HepG2 (cell line): ENCODE results near the gene SLC11A1. TPM values are rescaled to one million over a fixed set of nuclear protein-coding genes. Genes with fewer than 3 reads are reported as not detected.
A peak's percentile ranks its signal among the peaks of the same experiment; 100 is the strongest.

Source experiments
- HCFC1 ChIP-seq: fragments of 150-350 bp; IDR thresholded peaks from 2 replicates; pipeline ENCODE4 v1.6.1; 2014; ENCODE audit warnings: low read depth, low read length
- MEIS1 ChIP-seq: sonication (generic); formaldehyde crosslinking; IDR thresholded peaks from 2 replicates; pipeline ENCODE4 v1.9.0; 2021; ENCODE audit warnings: mild to moderate bottlenecking, missing genetic modification reagents, moderate library complexity, borderline replicate concordance
- MXD4 ChIP-seq: IDR thresholded peaks from 2 replicates; pipeline ENCODE4 v1.6.1; 2016; ENCODE audit warnings: mild to moderate bottlenecking, missing biosample characterization, missing genetic modification reagents
- NFE2L2 ChIP-seq: fragments of 150-350 bp; IDR thresholded peaks from 2 replicates; pipeline ENCODE4 v1.6.1; 2014; ENCODE audit warnings: low read length
- NFKB2 ChIP-seq: sonication (generic); formaldehyde crosslinking; IDR thresholded peaks from 2 replicates; pipeline ENCODE4 v1.4.0; 2020; ENCODE audit warnings: missing genetic modification reagents, borderline replicate concordance
- POGZ ChIP-seq: sonication (generic); formaldehyde crosslinking; IDR thresholded peaks from 2 replicates; pipeline ENCODE4 v1.4.0; 2020; ENCODE audit warnings: mild to moderate bottlenecking, missing genetic modification reagents
- RAD21 ChIP-seq: fragments of 450-650 bp; formaldehyde crosslinking; IDR thresholded peaks from 2 replicates; pipeline ENCODE4 v1.5.0; 2020; ENCODE audit warnings: mild to moderate bottlenecking
- RBFOX2 ChIP-seq: fragments of 200-400 bp; formaldehyde crosslinking; IDR thresholded peaks from 2 replicates; pipeline ENCODE4 v1.6.1; 2017; ENCODE audit warnings: low read depth, mild to moderate bottlenecking, low read length
- RFX1 ChIP-seq: fragments of 450-650 bp; IDR thresholded peaks from 2 replicates; pipeline ENCODE4 v1.6.1; 2017
- SIX4 ChIP-seq: sonication (generic); formaldehyde crosslinking; IDR thresholded peaks from 2 replicates; pipeline ENCODE4 v1.4.0; 2020; ENCODE audit warnings: missing genetic modification reagents
- SMAD1 ChIP-seq: sonication (generic); formaldehyde crosslinking; IDR thresholded peaks from 2 replicates; pipeline ENCODE4 v1.4.0; 2020; ENCODE audit warnings: missing genetic modification reagents, low read depth, mild to moderate bottlenecking, borderline replicate concordance
- SMARCC2 ChIP-seq: fragments of 450-650 bp; IDR thresholded peaks from 2 replicates; pipeline ENCODE4 v1.6.1; 2017; ENCODE audit warnings: antibody characterized with exemption, mild to moderate bottlenecking
- SOX5 ChIP-seq: IDR thresholded peaks from 2 replicates; pipeline ENCODE4 v1.6.1; 2016; ENCODE audit warnings: borderline replicate concordance
- YY1 ChIP-seq: IDR thresholded peaks from 2 replicates; pipeline ENCODE4 v1.6.1; 2011; ENCODE audit warnings: low read length, low read depth, moderate library complexity, mild to moderate bottlenecking; ENCODE audit not compliant: insufficient read depth, insufficient replicate concordance
- ZC3H4 ChIP-seq: sonication (generic); formaldehyde crosslinking; IDR thresholded peaks from 2 replicates; pipeline ENCODE4 v1.4.0; 2020; ENCODE audit warnings: missing genetic modification reagents, borderline replicate concordance
- ZMYM4 ChIP-seq: sonication (generic); formaldehyde crosslinking; IDR thresholded peaks from 2 replicates; pipeline ENCODE4 v1.8.1; 2023; ENCODE audit warnings: mild to moderate bottlenecking, missing genetic modification reagents
- ZNF331 ChIP-seq: sonication (generic); formaldehyde crosslinking; IDR thresholded peaks from 2 replicates; pipeline ENCODE4 v1.4.0; 2020; ENCODE audit warnings: missing genetic modification reagents
- ZNF441 ChIP-seq: sonication (generic); formaldehyde crosslinking; IDR thresholded peaks from 2 replicates; pipeline ENCODE4 v1.7.0; 2021; ENCODE audit warnings: missing genetic modification reagents, borderline replicate concordance
- ZNF672 ChIP-seq: sonication (generic); formaldehyde crosslinking; IDR thresholded peaks from 2 replicates; pipeline ENCODE4 v1.8.1; 2022; ENCODE audit warnings: missing genetic modification reagents
- ZNF777 ChIP-seq: sonication (generic); formaldehyde crosslinking; IDR thresholded peaks from 2 replicates; pipeline ENCODE4 v1.4.0; 2020; ENCODE audit warnings: missing genetic modification reagents
- polyA plus RNA-seq, 8 experiments: library from polyadenylated mRNA; depleted of rRNA in 3 of 8; stranded (reverse) in 7 of 8; unstranded in 1 of 8; fragments of >200 nt; fragmentation: Illumina TruSeq in 4 of 8; extraction: Trizol in 4 of 8; gene quantifications; 2 replicates each; pipeline versions ENCODE4 v1.2.1 to v1.2.3, GENCODE V29; 2011 to 2016; ENCODE audit warnings: low read depth in 4 of 8, missing spikeins in 1 of 8, mixed read lengths in 1 of 8; ENCODE audit not compliant: insufficient read depth in 1 of 8
- total RNA-seq, 5 experiments: library from RNA; depleted of rRNA; stranded (reverse); fragments of >200 nt; fragmentation: Illumina TruSeq; extraction: Trizol; gene quantifications; 2 replicates each; pipeline ENCODE4 v1.2.3, GENCODE V29; 2016; ENCODE audit warnings: low read depth in 1 of 5
- TF ChIP-seq, protein P1 (sequence below): sonication (generic); formaldehyde crosslinking; IDR thresholded peaks from 2 replicates; pipeline ENCODE4 v1.8.0; 2022; ENCODE audit warnings: mild to moderate bottlenecking, missing genetic modification reagents; ENCODE audit not compliant: insufficient replicate concordance
- TF ChIP-seq, protein P2 (sequence below): sonication (generic); formaldehyde crosslinking; IDR thresholded peaks from 2 replicates; pipeline ENCODE4 v1.4.0; 2020; ENCODE audit warnings: missing genetic modification reagents
- TF ChIP-seq, protein P3 (sequence below): sonication (generic); formaldehyde crosslinking; IDR thresholded peaks from 2 replicates; pipeline ENCODE4 v1.4.0; 2020; ENCODE audit warnings: missing genetic modification reagents
- TF ChIP-seq, protein P4 (sequence below): sonication (generic); formaldehyde crosslinking; IDR thresholded peaks from 2 replicates; pipeline ENCODE4 v1.4.0; 2020; ENCODE audit warnings: low read depth, missing genetic modification reagents

Gene SLC11A1
- total and polyA plus RNA-seq, 2 of the 13 experiments (the other 11 are each of a cell fraction or from before 2014, with no cell fraction given), result 0.33 to 2.3 TPM

DNA sequence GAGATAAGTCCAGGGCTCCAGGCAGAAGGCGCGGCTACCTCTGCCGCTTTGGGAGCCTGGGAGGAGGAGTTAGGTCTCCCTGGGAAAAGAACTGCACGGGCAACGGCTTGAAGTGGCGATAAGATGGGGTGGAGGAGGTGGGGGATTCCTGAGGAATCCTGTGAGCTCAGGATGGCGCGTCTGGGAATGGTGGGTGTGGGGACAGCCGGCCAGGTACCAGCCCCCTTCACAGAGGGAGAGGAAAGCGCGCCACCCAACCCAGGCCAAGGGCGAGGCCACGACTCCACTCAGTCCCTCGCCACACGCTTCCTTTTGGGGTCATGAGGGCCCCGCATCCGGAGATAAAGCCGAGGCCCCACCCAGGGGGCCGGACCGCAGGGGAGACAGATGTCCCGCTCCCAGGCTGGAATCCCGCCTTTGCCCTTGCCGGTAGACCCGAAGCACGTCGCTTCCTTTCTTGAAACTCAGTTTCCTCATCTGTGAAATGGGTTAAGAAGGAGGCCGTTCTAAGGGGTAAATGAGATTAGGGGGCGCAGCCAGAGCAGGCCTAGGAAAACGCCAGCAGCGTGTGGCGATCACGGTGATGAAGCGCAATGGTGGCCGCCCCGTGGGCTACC, 15.9 kb downstream of the SLC11A1 start (continued):
- TF ChIP-seq RBFOX2 (peak; percentile 90), ZNF672 (CRISPR knock-in tag) (no peak), SMAD1 (CRISPR knock-in tag) (0 out of 2 replicates have a peak, but pooled peaks have one; percentile 75), MEIS1 (no peak; the same call in 1 of the 2 replicates), HCFC1 (no peak), ZMYM4 (CRISPR knock-in tag) (peak; percentile 61; the same call in 1 of the 2 replicates), ZNF331 (CRISPR knock-in tag) (peak; percentile 62), ZC3H4 (CRISPR knock-in tag) (no peak; the same call in 1 of the 2 replicates), SIX4 (CRISPR knock-in tag) (peak; percentile 42; the same call in 1 of the 2 replicates), YY1 (peak; percentile 20), NFKB2 (no peak; the same call in 1 of the 2 replicates), ZNF441 (CRISPR knock-in tag) (peak; percentile 38; the same call in 1 of the 2 replicates), RFX1 (no peak), SOX5 (CRISPR knock-in tag) (peak; percentile 76), RAD21 (CRISPR knock-in tag) (no peak; the same call in 1 of the 2 replicates), ZNF777 (CRISPR knock-in tag) (peak; percentile 61), POGZ (CRISPR knock-in tag) (peak; percentile 38; the same call in 1 of the 2 replicates), SMARCC2 (no peak), NFE2L2 (no peak), MXD4 (CRISPR knock-in tag) (peak; percentile 67; the same call in 1 of the 2 replicates)
- TF ChIP-seq, protein P1, sequence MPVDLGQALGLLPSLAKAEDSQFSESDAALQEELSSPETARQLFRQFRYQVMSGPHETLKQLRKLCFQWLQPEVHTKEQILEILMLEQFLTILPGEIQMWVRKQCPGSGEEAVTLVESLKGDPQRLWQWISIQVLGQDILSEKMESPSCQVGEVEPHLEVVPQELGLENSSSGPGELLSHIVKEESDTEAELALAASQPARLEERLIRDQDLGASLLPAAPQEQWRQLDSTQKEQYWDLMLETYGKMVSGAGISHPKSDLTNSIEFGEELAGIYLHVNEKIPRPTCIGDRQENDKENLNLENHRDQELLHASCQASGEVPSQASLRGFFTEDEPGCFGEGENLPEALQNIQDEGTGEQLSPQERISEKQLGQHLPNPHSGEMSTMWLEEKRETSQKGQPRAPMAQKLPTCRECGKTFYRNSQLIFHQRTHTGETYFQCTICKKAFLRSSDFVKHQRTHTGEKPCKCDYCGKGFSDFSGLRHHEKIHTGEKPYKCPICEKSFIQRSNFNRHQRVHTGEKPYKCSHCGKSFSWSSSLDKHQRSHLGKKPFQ (CRISPR knock-in tag), result peak; percentile 60
- TF ChIP-seq, protein P2, sequence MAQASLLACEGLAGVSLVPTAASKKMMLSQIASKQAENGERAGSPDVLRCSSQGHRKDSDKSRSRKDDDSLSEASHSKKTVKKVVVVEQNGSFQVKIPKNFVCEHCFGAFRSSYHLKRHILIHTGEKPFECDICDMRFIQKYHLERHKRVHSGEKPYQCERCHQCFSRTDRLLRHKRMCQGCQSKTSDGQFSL (CRISPR knock-in tag), result peak; percentile 66
- TF ChIP-seq, protein P3, sequence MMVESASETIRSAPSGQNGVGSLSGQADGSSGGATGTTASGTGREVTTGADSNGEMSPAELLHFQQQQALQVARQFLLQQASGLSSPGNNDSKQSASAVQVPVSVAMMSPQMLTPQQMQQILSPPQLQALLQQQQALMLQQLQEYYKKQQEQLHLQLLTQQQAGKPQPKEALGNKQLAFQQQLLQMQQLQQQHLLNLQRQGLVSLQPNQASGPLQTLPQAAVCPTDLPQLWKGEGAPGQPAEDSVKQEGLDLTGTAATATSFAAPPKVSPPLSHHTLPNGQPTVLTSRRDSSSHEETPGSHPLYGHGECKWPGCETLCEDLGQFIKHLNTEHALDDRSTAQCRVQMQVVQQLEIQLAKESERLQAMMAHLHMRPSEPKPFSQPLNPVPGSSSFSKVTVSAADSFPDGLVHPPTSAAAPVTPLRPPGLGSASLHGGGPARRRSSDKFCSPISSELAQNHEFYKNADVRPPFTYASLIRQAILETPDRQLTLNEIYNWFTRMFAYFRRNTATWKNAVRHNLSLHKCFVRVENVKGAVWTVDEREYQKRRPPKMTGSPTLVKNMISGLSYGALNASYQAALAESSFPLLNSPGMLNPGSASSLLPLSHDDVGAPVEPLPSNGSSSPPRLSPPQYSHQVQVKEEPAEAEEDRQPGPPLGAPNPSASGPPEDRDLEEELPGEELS (CRISPR knock-in tag), result peak; percentile 86
- TF ChIP-seq, protein P4, sequence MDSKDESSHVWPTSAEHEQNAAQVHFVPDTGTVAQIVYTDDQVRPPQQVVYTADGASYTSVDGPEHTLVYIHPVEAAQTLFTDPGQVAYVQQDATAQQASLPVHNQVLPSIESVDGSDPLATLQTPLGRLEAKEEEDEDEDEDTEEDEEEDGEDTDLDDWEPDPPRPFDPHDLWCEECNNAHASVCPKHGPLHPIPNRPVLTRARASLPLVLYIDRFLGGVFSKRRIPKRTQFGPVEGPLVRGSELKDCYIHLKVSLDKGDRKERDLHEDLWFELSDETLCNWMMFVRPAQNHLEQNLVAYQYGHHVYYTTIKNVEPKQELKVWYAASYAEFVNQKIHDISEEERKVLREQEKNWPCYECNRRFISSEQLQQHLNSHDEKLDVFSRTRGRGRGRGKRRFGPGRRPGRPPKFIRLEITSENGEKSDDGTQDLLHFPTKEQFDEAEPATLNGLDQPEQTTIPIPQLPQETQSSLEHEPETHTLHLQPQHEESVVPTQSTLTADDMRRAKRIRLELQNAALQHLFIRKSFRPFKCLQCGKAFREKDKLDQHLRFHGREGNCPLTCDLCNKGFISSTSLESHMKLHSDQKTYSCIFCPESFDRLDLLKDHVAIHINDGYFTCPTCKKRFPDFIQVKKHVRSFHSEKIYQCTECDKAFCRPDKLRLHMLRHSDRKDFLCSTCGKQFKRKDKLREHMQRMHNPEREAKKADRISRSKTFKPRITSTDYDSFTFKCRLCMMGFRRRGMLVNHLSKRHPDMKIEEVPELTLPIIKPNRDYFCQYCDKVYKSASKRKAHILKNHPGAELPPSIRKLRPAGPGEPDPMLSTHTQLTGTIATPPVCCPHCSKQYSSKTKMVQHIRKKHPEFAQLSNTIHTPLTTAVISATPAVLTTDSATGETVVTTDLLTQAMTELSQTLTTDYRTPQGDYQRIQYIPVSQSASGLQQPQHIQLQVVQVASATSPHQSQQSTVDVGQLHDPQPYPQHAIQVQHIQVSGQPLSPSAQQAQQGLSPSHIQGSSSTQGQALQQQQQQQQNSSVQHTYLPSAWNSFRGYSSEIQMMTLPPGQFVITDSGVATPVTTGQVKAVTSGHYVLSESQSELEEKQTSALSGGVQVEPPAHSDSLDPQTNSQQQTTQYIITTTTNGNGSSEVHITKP (CRISPR knock-in tag), result no peak
